Measurements from ENCODE around the gene MYO5C.

The MYO5C gene, protein sequence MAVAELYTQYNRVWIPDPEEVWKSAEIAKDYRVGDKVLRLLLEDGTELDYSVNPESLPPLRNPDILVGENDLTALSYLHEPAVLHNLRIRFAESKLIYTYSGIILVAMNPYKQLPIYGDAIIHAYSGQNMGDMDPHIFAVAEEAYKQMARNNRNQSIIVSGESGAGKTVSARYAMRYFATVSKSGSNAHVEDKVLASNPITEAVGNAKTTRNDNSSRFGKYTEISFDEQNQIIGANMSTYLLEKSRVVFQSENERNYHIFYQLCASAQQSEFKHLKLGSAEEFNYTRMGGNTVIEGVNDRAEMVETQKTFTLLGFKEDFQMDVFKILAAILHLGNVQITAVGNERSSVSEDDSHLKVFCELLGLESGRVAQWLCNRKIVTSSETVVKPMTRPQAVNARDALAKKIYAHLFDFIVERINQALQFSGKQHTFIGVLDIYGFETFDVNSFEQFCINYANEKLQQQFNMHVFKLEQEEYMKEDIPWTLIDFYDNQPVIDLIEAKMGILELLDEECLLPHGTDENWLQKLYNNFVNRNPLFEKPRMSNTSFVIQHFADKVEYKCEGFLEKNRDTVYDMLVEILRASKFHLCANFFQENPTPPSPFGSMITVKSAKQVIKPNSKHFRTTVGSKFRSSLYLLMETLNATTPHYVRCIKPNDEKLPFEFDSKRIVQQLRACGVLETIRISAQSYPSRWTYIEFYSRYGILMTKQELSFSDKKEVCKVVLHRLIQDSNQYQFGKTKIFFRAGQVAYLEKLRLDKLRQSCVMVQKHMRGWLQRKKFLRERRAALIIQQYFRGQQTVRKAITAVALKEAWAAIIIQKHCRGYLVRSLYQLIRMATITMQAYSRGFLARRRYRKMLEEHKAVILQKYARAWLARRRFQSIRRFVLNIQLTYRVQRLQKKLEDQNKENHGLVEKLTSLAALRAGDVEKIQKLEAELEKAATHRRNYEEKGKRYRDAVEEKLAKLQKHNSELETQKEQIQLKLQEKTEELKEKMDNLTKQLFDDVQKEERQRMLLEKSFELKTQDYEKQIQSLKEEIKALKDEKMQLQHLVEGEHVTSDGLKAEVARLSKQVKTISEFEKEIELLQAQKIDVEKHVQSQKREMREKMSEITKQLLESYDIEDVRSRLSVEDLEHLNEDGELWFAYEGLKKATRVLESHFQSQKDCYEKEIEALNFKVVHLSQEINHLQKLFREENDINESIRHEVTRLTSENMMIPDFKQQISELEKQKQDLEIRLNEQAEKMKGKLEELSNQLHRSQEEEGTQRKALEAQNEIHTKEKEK (N-terminal part only)

DNA sequence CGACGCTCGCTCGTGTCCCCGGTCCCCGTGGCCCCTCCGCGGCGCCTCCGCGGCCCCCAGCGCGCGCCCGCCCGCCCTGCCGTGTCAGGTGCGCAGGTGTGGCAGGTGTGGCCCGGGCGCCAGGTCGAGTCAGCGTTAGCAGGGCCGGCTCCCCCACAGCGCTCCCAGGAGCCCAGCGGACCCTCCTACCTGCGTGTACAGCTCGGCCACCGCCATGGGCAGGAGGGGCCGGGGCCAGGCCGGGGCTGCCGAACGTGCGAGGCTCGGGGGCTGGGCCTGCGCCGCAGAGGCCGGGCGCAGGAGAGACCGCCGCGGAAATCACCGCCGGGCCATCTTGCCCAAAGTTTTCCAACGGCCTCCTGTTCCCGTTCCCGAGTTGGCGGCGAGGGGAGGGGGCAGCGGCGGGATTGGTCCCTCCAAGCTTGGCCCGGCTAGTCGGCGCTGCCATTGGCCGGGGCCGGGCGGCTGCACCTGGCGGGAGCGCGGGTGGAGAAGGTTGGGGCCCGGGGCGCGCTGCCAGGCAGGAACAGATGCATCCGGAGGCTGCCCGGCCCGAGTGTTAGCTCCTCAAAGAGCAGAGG, at the start of gene MYO5C:
TSS of gene MYO5C (minus strand) at position 384 of the 581 bp plus-strand sequence. CDS start at position 216, 168 bp downstream.
- no peak within 1 kb of the TSS for H3K27ac ChIP-seq
- no peaks in the 10 kb centered on the region for H3K9me3 ChIP-seq
- TF ChIP-seq, protein P1, sequence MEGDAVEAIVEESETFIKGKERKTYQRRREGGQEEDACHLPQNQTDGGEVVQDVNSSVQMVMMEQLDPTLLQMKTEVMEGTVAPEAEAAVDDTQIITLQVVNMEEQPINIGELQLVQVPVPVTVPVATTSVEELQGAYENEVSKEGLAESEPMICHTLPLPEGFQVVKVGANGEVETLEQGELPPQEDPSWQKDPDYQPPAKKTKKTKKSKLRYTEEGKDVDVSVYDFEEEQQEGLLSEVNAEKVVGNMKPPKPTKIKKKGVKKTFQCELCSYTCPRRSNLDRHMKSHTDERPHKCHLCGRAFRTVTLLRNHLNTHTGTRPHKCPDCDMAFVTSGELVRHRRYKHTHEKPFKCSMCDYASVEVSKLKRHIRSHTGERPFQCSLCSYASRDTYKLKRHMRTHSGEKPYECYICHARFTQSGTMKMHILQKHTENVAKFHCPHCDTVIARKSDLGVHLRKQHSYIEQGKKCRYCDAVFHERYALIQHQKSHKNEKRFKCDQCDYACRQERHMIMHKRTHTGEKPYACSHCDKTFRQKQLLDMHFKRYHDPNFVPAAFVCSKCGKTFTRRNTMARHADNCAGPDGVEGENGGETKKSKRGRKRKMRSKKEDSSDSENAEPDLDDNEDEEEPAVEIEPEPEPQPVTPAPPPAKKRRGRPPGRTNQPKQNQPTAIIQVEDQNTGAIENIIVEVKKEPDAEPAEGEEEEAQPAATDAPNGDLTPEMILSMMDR (IDR thresholded peaks at IDR 0.05): no peak
- no peaks in the 10 kb centered on the region for H3K36me3 ChIP-seq
- H3K4me3 ChIP-seq (ENCODE audit: low read depth in 1 of 2, low read length in 1 of 2): no peak within 1 kb of the TSS
- peaks cover 0 to 18% of the 10 kb centered on the region in 2 experiments for H3K4me1 ChIP-seq (ENCODE audit: control insufficient read depth in 1 of 2, insufficient read depth in 1 of 2, low read depth in 1 of 2, low read length in 1 of 2)
- H3K27me3 ChIP-seq: peaks cover 75% of the 10 kb centered on the region

DNA sequence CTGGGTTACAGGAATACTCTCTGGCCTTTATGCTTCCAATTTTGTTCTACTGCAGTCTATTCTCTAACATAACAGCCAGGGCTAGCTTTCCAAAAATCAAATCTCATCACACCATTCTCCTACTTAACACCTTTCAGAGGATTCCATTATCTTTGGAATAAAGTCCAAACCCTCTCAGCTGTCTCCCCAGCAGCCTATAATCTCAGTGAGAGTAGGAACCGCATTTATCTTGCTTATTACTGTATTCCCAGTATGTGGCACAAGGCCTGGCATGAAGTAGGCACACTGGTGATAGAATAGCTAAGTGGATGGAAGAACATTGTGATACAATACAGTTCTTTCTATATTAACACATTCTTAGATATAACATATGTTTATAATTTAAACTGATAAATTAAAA, 49.0 kb upstream of the MYO5C start:
- H3K27ac ChIP-seq: no peak overlapping the region
- H3K9me3 ChIP-seq: no peaks in the 10 kb centered on the region
- no peak overlapping the region for H3K4me3 ChIP-seq (ENCODE audit: low read depth in 1 of 2, low read length in 1 of 2)
- H3K27me3 ChIP-seq: no peaks in the 10 kb centered on the region
- TF ChIP-seq, protein P1 (IDR thresholded peaks at IDR 0.05): no peak
- H3K4me1 ChIP-seq (ENCODE audit: control insufficient read depth in 1 of 2, insufficient read depth in 1 of 2, low read depth in 1 of 2, low read length in 1 of 2): no peaks in the 10 kb centered on the region
- peaks cover 95% of the 10 kb centered on the region for H3K36me3 ChIP-seq

DNA sequence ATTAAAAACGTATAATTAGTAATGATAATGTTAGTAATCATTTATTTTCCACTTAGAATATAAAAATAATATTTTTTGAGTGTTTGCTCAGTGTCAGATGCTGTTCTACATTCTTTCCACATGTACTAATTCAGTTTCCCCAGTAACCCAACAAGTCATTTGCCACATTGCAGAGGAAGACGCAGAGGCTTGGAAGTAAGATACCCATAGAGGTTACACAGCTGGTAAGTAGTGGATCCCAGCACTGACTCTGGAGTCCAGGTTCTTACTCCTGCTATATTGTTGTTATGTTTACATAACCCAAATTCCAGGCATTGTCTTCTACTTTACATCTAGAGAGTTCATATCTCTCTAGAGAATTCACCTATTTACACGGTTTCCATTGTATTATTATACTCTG, 48.2 kb upstream of the MYO5C start:
- Histone ChIP-seq H3K9me3 (no peaks in the 10 kb centered on the region), H3K36me3 (peaks cover 94% of the 10 kb centered on the region)

DNA sequence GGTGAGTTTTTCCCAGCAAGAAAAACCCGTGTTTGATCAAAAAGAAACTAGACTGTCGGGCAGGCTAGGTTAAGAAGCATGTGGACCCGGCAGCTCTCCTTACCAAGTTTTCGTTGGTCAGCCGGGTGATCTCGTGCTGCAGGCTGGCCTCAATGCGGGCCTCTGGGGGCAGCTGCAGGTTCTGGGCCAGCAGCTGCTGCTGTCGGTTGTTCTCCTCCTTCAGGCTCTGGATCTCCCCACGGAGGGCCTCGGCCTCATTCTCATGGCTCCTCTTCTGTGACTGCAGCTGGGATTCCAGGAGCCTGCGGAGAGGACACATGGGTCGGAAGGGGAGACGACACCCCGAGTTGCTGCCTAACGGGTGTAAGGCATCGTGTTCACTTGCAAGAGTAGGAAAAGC, 44.5 kb upstream of the MYO5C start:
- no peaks in the 10 kb centered on the region for H3K4me1 ChIP-seq (ENCODE audit: control insufficient read depth in 1 of 2, insufficient read depth in 1 of 2, low read depth in 1 of 2, low read length in 1 of 2)
- H3K9me3 ChIP-seq: no peaks in the 10 kb centered on the region
- peaks cover 93% of the 10 kb centered on the region for H3K36me3 ChIP-seq
- H3K27ac ChIP-seq: no peak overlapping the region
- no peak overlapping the region for H3K4me3 ChIP-seq (ENCODE audit: low read depth in 1 of 2, low read length in 1 of 2)
- H3K27me3 ChIP-seq: no peaks in the 10 kb centered on the region
- TF ChIP-seq, protein P1 (IDR thresholded peaks at IDR 0.05): no peak

More for the DNA sequence above, 48.2 kb upstream of the MYO5C start:
- TF ChIP-seq, protein P1 (IDR thresholded peaks at IDR 0.05): no peak
- Histone ChIP-seq H3K27me3 (no peaks in the 10 kb centered on the region), H3K27ac (no peak overlapping the region), H3K4me1 (ENCODE audit: control insufficient read depth in 1 of 2, insufficient read depth in 1 of 2, low read depth in 1 of 2, low read length in 1 of 2) (no peaks in the 10 kb centered on the region), H3K4me3 (ENCODE audit: low read depth in 1 of 2, low read length in 1 of 2) (no peak overlapping the region)

DNA sequence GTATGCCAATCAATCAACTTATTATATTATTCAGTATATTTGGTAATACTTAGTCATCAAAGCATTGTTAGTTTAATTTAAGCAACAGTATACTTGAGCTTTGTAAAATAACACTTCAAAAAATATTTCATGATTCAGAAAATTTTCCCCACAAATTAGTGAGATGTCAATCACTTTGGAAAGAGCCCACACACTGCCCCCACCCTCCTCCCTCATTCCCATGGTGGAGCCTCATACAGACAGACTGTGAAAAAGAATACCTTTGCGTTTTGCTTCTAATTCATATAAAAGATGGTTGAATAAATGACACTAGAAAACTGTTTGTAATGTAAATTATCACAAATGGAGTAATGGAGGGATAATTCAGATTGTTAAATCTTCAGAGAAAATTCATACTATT, 43.3 kb upstream of the MYO5C start:
- Histone ChIP-seq H3K9me3 (no peaks in the 10 kb centered on the region), H3K4me1 (ENCODE audit: control insufficient read depth in 1 of 2, insufficient read depth in 1 of 2, low read depth in 1 of 2, low read length in 1 of 2) (no peaks in the 10 kb centered on the region), H3K27ac (no peak overlapping the region), H3K27me3 (no peaks in the 10 kb centered on the region), H3K4me3 (ENCODE audit: low read depth in 1 of 2, low read length in 1 of 2) (no peak overlapping the region), H3K36me3 (peaks cover 93% of the 10 kb centered on the region)
- TF ChIP-seq, protein P1 (IDR thresholded peaks at IDR 0.05): no peak
